ENCODE measurements around the gene WRAP53.

WRAP53 gene

DNA sequence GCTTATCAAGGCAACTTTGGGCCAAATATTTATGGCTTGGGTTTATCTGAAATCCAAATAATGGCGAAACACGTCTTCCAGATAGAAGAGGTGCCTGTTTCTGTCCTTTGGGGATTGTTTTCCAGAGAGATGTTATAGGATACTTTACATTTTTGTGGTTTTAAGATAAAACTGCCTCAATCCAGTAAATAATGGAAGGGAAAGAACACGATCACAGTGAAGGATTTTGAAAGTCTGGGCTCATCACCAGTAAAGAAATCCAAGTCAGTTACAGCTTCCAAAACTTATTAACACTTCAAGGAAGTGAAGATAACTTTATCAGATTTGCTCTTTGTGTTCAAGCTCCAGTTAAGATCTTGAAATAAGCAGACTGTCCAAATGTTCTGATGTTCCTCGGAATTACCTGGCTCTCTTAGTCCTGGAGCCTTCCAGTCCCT lies 59.4 kb downstream of the WRAP53 start:
- DNase-seq, result no peak

DNA sequence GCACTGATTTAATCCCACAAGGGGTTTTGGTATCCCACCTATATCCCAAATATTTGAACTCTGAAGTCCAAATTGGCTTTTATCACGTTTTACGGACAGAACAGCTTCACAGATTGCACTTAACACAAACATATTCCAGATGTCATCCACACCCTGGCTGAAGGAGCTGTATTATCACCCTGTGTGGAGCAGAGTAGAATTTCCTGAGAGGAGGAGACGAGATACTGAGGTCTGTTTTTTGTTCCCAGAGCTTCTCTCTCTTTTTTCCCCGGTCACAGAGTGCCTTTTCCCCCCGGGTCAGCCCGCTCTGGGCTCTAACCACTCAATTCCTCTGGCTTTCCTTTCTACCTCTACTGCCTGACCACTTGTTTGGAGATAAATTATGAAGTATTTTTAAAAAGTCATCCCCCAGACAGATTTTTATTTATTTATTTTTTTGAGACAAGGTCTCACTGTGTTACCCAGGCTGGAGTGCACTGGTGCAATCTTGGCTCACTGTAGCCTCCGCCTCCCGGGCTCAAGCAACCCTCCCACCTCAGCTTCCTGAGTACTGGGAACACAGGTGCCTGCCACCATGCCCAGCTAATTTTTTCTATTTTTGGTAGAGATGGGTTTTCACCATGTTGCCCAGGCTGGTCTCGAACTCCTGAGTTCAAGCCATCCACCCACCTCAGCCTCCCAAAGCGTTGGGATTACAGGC lies 59.9 kb downstream of the WRAP53 start:
- DNase-seq, result no peak

GRCh38 chr17:7750321-7750821 lies 62.1 kb downstream of the WRAP53 start:
- no peak for DNase-seq

Data from NCI-H510A treated with DMSO at 0.1 percent for 48 hours (cell line).